MM.1S (cell line): ENCODE results near the gene SYT13.

ENCODE experiments used
- DNase-seq: peaks from one replicate; pipeline ENCODE4 v3.0.0-alpha.2; 2015
- H2AFZ ChIP-seq: fragments of 300-600 bp; sonication (generic); 2 replicates; pipeline ENCODE4 v1.6.0; 2016; ENCODE audit warnings: antibody characterized with exemption, low read length
- H3F3A ChIP-seq: fragments of 300-600 bp; sonication (generic); 2 replicates; pipeline ENCODE4 v1.6.1; 2016; ENCODE audit warnings: mild to moderate bottlenecking, antibody characterized with exemption, low read length, moderate library complexity, mixed read lengths; ENCODE audit not compliant: insufficient read depth
- H3K27ac ChIP-seq: fragments of 300-600 bp; sonication (generic); 2 replicates; pipeline ENCODE4 v1.5.1; 2016; ENCODE audit warnings: mild to moderate bottlenecking, low read length
- H3K27me3 ChIP-seq: fragments of 300-600 bp; sonication (generic); replicated peaks from 2 replicates; pipeline ENCODE4 v1.6.0; 2016; ENCODE audit warnings: low read length; ENCODE audit not compliant: insufficient read depth
- H3K36me3 ChIP-seq: fragments of 300-600 bp; sonication (generic); replicated peaks from 2 replicates; pipeline ENCODE4 v1.6.1; 2016; ENCODE audit warnings: mild to moderate bottlenecking, low read length, mixed read lengths; ENCODE audit not compliant: insufficient read depth
- H3K4me1 ChIP-seq: fragments of 300-600 bp; sonication (generic); 2 replicates; pipeline ENCODE4 v1.6.1; 2016; ENCODE audit warnings: low read length, mixed read lengths
- H3K4me2 ChIP-seq: fragments of 300-600 bp; sonication (generic); 2 replicates; pipeline ENCODE4 v1.6.0; 2016; ENCODE audit warnings: low read depth, low read length
- H3K4me3 ChIP-seq: fragments of 300-600 bp; sonication (generic); 2 replicates; pipeline ENCODE4 v1.5.1; 2016; ENCODE audit warnings: low read length, mixed read lengths
- H3K79me2 ChIP-seq: fragments of 300-600 bp; sonication (generic); 2 replicates; pipeline ENCODE4 v1.6.1; 2016; ENCODE audit warnings: mixed run types, low read length, mixed read lengths
- H3K9ac ChIP-seq: fragments of 300-600 bp; sonication (generic); 2 replicates; pipeline ENCODE4 v1.6.1; 2016; ENCODE audit warnings: low read length, mixed read lengths
- H3K9me2 ChIP-seq: fragments of 300-600 bp; sonication (generic); replicated peaks from 2 replicates; pipeline ENCODE4 v1.6.1; 2016; ENCODE audit warnings: mild to moderate bottlenecking, low read length, mixed read lengths; ENCODE audit not compliant: insufficient read depth
- H3K9me3 ChIP-seq: fragments of 300-600 bp; sonication (generic); replicated peaks from 2 replicates; pipeline ENCODE4 v1.6.1; 2016; ENCODE audit warnings: mild to moderate bottlenecking, low read length, mixed read lengths; ENCODE audit not compliant: insufficient read depth
- H4K20me1 ChIP-seq: fragments of 300-600 bp; sonication (generic); 2 replicates; pipeline ENCODE4 v1.6.1; 2016; ENCODE audit warnings: mild to moderate bottlenecking, low read length, moderate library complexity, mixed read lengths; ENCODE audit not compliant: insufficient read depth
- EZH2 ChIP-seq: fragments of 300-600 bp; sonication (generic); optimal IDR thresholded peaks from 2 replicates; pipeline ENCODE3; 2017; ENCODE audit warnings: low read depth, mild to moderate bottlenecking, antibody characterized with exemption, low read length, mixed read lengths
- EZH2phosphoT487 ChIP-seq: fragments of 300-600 bp; sonication (generic); IDR thresholded peaks from 2 replicates; pipeline ENCODE4 v1.6.1; 2018; ENCODE audit warnings: antibody characterized with exemption, low read length
- TF ChIP-seq, protein P1 (sequence below): fragments of 300-600 bp; sonication (generic); IDR thresholded peaks from 2 replicates; pipeline ENCODE4 v1.5.1; 2016; ENCODE audit warnings: antibody characterized with exemption, low read length, mixed read lengths

The SYT13 gene

DNA sequence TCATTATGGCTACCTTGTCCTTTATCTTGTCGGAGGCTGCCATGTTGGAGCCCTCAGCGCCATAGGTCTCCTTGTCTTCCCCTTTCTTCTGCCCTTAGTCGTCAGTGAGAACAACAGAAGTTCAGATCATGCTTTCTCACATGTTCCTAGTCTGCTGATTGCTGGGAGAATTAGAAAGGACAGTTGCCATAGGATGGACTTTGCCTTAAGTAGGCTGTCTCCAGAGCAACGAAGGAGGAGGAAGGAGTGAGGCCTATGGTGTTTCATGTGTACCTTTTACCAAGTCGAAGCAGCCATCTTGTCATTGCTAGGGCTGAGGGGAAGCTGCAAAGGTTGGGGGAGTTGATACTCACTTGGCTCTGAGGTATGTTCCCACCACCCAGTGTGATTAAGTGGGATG is 62.6 kb downstream of the SYT13 start:
- no peaks in the 10 kb centered on the region for H3K36me3 ChIP-seq

DNA sequence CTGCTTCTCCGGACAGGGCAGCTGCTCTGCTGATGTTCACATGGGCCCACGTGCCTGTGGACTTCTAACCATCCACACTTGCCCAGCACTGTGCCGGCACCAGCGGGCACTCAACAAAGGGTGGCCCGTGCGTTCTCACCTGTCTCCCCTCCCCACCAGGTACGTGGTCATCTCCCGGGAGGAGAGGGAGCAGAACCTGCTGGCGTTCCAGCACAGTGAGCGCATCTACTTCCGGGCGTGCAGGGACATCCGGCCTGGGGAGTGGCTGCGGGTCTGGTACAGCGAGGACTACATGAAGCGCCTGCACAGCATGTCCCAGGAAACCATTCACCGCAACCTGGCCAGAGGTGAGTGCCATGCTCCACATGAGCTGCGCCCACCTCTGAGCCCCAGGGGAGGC is 66.7 kb downstream of the SYT13 start:
- no peaks in the 10 kb centered on the region for H3K27me3 ChIP-seq
- no peaks in the 10 kb centered on the region for H3F3A ChIP-seq
- H3K4me3 ChIP-seq = no peak overlapping the region
- peaks cover 8% of the 10 kb centered on the region; the same call in 1 of the 2 replicates for H3K4me1 ChIP-seq
- H3K9ac ChIP-seq = no peak overlapping the region
- TF ChIP-seq, protein P1, sequence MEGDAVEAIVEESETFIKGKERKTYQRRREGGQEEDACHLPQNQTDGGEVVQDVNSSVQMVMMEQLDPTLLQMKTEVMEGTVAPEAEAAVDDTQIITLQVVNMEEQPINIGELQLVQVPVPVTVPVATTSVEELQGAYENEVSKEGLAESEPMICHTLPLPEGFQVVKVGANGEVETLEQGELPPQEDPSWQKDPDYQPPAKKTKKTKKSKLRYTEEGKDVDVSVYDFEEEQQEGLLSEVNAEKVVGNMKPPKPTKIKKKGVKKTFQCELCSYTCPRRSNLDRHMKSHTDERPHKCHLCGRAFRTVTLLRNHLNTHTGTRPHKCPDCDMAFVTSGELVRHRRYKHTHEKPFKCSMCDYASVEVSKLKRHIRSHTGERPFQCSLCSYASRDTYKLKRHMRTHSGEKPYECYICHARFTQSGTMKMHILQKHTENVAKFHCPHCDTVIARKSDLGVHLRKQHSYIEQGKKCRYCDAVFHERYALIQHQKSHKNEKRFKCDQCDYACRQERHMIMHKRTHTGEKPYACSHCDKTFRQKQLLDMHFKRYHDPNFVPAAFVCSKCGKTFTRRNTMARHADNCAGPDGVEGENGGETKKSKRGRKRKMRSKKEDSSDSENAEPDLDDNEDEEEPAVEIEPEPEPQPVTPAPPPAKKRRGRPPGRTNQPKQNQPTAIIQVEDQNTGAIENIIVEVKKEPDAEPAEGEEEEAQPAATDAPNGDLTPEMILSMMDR = no peak
- H3K9me2 ChIP-seq = no peaks in the 10 kb centered on the region
- no peaks in the 10 kb centered on the region for H3K36me3 ChIP-seq
- H3K9me3 ChIP-seq = no peaks in the 10 kb centered on the region
- no peaks in the 10 kb centered on the region for H3K79me2 ChIP-seq
- no peak overlapping the region for H3K27ac ChIP-seq
- no peak for DNase-seq
- H3K4me2 ChIP-seq = no peak overlapping the region
- H4K20me1 ChIP-seq = no peaks in the 10 kb centered on the region
- H2AFZ ChIP-seq = no peak overlapping the region

More for the DNA sequence above, 62.6 kb downstream of the SYT13 start:
- no peak for DNase-seq
- H3F3A ChIP-seq = no peaks in the 10 kb centered on the region
- no peaks in the 10 kb centered on the region for H3K9me3 ChIP-seq
- no peak overlapping the region for H3K9ac ChIP-seq
- no peaks in the 10 kb centered on the region for H3K79me2 ChIP-seq
- TF ChIP-seq, protein P1 = no peak
- TF ChIP-seq EZH2phosphoT487 (no peak), EZH2 (no peak)
- no peak overlapping the region for H2AFZ ChIP-seq
- H3K27me3 ChIP-seq = no peaks in the 10 kb centered on the region
- H3K4me3 ChIP-seq = no peak overlapping the region
- H3K4me1 ChIP-seq = no peaks in the 10 kb centered on the region
- no peaks in the 10 kb centered on the region for H4K20me1 ChIP-seq
- H3K27ac ChIP-seq = no peak overlapping the region
- H3K4me2 ChIP-seq = no peak overlapping the region
- no peaks in the 10 kb centered on the region for H3K9me2 ChIP-seq

DNA sequence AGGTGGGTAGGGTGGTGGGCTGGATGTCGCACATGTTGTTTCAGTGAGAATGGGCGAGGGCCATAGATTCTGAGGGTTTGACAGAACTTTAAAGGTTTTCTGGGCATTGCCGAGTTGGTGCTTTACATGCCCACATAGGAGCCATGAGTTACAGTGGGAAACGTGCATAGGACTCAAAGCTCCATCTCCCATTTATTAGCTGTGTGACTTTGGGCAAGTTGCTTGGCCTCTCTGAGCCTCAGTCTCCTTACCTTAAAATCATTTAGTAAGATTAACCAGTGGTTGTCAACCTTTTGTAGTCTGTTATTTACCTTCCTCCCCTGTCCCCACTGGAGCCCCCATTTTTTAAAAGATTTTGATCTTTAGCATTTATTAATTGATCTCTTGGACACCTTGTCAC is 67.4 kb downstream of the SYT13 start:
- Histone ChIP-seq H3K4me2 (no peak overlapping the region), H4K20me1 (no peaks in the 10 kb centered on the region), H3K27me3 (no peaks in the 10 kb centered on the region), H3F3A (no peaks in the 10 kb centered on the region), H3K79me2 (no peaks in the 10 kb centered on the region), H3K4me3 (no peak overlapping the region), H3K27ac (no peak overlapping the region), H3K9ac (no peak overlapping the region), H3K36me3 (no peaks in the 10 kb centered on the region), H2AFZ (no peak overlapping the region), H3K9me3 (no peaks in the 10 kb centered on the region), H3K4me1 (peaks cover 8% of the 10 kb centered on the region; the same call in 1 of the 2 replicates), H3K9me2 (no peaks in the 10 kb centered on the region)
- TF ChIP-seq, protein P1 = no peak
- TF ChIP-seq EZH2 = no peak
- TF ChIP-seq EZH2phosphoT487 = no peak
- no peak for DNase-seq
